HG03159 (cell line): ENCODE data around the gene FBXO33.

Experiments used
- ATAC-seq: cut with Tn5 transposase; IDR thresholded peaks from one replicate; pipeline ENCODE4 v1.9.1; 2021; ENCODE audit warnings: mild to moderate bottlenecking, moderate library complexity; ENCODE audit not compliant: unreplicated experiment

FBXO33 gene, protein sequence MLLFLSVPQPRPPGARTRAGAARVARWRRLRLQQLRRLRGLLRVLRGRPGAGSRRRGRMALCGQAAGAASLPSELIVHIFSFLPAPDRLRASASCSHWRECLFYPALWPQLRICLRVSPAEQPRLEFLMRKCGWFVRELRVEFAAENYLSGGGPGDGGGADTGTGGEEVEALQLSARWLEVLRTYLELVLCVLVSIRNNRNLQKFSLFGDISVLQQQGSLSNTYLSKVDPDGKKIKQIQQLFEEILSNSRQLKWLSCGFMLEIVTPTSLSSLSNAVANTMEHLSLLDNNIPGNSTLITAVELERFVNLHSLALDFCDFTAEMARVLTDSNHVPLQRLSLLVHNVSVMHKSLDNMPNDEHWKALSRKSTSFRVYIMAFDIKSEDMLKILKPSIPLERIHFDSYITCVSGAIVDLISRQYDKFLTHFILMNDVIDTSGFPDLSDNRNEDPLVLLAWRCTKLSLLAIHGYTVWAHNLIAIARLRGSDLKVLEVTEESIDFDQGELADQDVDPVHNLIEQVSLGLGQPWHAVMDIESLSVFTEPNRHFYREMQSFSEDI

GRCh38 chr14:39432179-39432618 lies at the start of gene FBXO33:
Gene FBXO33, minus strand, starts transcription at chr14:39432433. Its CDS starts 271 bp downstream, at chr14:39432162.
- ATAC-seq, result peak; percentile 87

DNA sequence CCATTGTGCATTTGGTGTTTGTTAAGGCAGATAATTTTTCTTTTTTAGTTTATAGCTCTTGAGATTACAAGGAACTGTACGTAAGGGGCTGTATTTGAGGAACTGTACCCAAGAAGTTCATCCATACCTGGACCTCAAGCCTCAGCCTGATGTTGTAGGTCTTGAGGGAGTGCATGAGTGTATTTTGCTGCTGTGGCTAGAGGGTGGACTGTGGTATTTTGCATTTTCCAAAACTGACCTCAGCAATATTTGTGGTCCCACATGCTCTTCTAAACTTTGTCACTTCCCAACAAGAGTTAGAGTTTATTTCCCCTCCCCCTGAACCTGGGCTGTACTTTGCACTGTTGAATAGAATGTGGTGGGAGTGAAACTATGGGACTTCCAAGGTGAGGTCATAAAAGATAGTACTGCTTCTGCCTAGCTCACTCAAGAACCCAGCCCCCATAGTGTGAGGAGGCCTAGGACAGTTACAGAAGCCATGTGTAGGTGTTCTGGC lies 42.2 kb upstream of the FBXO33 start:
- ATAC-seq, result peak; percentile 95

DNA sequence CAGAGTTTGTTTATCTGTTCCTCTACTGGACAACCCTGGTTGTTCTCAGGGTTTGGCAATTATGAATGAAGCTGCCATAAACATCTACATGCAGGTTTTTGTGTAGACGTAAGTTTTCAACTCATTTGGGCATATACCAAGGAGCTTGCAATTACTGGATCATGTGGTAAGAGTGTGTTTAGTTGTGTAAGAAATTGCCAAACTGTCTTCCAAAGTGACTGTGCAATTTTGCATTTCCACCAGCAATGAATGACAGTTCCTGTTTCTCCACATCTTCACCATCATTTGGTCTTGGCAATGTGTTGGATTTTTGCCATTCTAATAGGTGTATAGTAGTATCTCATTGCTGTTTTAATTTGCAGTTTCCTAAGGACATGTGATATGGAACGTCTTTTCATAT lies 39.8 kb upstream of the FBXO33 start:
- no peak for ATAC-seq

GRCh38 chr14:39469094-39469710 lies 37.0 kb upstream of the FBXO33 start:
- peak; percentile 97 for ATAC-seq

DNA sequence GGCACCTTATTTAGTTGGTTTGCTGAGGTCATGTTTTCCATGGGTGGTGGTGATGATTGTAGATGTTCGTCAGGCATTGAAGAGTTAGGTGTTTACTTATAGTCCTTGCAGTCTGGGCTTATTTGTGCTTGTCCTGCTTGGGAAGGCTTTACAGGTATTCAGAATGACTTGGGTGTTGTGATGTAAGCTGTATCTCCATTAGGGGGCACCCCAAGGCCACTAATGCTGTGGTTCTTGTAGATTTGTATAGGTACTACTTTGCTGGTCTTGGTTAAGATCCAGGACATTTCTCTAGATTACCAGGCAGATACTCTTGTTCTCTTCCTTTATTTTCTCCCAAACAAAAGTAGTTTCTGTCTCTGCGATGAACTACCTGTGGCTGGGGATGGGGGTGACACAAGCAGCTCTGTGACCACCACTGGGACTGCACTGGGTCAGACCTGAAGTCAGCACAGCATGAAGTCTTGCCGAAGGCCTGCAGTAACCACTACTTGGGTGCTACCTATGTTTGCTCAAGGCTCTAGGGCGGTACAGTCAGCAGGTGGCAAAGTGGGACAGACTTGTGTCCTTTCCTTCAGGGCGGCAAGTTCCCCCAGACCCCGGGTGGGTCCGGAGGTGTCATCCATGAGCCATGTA lies 35.8 kb upstream of the FBXO33 start:
- peak; percentile 56 for ATAC-seq

DNA sequence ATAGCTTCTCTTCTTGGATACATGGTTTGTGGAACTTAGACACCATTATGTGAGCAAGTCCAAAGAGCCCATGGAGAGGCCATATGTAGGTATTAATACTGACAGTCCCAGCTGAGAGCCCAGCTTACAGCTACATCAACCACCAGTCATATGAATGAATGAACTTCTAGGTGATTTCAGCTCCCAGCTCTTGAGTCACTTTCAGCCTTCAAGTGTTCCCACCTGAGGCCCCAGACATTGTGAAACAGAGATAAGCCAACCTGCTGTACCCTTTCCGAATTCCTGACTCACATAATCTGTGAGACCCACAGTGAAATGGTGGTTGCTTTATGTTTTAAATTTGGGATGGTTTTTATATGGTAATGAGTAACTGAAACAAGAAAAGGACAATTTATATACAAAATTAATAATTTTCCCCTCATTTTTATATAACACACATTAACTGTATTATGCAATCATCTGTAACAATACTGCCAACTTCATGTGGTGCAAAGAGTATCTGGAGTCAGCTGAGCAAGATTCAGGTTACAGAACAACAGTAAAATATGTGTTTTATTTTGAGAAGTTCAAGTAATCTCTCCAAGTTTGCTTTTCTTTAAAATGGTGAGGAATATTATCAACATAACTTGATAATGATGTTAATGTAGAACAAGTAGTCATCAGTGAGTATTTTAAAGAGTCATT lies 27.7 kb upstream of the FBXO33 start:
- ATAC-seq, result no peak

DNA sequence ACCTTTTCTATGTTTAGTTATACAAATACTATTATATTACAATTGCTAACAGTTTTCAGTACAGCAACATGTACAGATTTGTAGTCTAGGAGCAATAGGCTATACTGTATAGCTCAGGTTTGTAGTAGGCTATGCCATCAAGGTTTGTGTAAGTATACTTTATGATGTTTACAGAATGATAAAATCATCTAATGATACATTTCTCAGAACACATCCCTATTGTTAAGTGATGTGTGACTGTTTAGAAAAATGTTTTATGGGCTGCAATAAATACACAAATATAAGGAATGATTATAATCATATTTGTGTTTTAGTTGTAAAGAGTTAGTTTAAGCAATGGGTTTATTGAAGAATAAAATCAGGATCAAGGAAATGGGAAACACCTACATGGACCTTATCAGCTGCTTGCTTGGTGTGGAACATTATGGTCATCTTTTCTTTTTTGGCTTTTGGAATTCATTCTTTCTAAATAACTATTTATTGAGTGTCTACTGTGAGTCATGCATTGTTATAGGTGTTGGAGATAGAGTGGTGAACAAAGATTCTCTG lies 24.5 kb upstream of the FBXO33 start:
- no peak for ATAC-seq

DNA sequence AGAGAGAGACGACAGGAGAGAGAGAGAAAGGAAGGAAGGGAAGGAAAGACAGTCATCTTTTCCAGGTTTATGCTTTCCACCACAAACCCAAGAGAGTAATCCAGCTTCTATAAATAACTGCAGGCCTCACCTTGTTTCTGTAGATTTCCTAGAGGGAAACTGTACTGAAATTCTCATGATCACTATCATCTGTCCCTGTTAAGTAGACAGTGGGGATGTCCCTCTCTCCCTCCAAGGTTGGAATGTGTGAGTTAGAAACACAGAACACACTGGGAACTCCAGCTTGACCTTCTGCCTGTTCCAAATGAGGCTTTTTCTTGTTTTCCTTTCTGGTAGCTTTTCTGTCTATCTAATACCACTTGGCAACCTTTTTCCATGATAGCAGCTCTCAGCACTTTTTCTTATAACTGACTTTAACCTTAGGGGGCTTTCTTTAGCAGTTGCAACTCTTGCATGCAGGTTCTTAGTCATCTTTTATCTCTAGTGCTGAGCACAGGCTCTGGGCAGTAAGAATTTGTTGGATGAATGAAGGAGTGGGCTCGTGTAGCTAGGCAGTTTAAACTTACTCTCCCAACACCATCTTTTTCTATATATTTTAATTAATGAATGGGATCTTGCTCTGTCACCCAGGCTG lies 22.8 kb upstream of the FBXO33 start:
- ATAC-seq, result no peak

GRCh38 chr14:39452680-39453079 lies 20.4 kb upstream of the FBXO33 start:
- ATAC-seq, result no peak

- ATAC-seq, result peak; percentile 54
Measured at GRCh38 chr14:39451811-39452210, 19.6 kb upstream of the FBXO33 start.

GRCh38 chr14:39447175-39447661 lies 15.0 kb upstream of the FBXO33 start:
- no peak for ATAC-seq

DNA sequence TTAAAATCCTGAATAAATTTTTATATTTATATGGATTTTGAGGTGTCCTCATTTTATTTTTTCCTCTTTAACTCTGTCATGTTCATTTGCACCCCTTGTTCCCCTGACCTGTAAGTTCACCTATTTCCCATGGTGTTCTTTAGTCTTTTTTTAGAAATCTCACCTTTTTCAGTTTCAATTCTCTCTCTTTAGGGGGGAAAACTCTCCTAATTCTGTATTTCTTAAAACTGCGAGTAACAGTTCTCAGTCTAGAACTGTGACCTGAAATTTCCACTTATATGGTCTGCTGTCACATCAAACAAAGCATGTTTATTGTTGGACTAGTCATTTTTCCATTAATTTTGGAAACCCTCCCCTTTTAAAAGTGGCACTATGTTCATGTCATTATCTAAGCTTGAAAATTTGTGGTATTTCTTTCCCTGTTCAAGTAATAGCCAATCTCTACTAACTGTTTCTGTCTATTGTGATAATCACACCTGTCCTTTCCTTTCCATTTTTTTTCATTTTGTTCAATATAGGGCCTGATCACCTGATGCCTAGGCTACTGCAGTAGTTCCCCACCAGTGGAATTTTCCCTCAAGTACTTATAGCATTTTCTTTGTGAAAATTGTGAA lies 14.0 kb upstream of the FBXO33 start:
- ATAC-seq, result peak; percentile 33

GRCh38 chr14:39442293-39442692 lies 10.1 kb upstream of the FBXO33 start:
- ATAC-seq, result no peak

GRCh38 chr14:39441805-39442204 lies 9.6 kb upstream of the FBXO33 start:
- ATAC-seq, result no peak

DNA sequence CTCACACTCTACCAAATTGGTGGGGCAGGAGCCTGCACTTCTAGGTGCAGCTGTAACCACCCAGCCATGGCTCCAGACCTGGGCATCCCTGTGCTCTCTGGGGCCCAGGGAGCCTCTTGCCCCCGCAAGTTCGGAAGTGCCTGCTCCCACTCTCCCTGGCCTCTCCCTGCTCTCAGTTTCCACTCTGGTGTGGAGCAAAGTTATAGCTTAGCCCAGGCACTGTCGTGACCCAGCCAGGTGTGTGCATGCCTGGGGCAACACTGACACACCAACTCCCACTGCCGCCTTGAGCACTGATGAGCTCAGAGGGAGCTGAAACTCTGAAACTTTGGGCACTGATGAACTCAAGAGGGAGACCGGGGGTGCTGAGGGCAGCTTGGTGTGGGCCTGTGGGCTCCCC lies 8.7 kb upstream of the FBXO33 start:
- no peak for ATAC-seq

DNA sequence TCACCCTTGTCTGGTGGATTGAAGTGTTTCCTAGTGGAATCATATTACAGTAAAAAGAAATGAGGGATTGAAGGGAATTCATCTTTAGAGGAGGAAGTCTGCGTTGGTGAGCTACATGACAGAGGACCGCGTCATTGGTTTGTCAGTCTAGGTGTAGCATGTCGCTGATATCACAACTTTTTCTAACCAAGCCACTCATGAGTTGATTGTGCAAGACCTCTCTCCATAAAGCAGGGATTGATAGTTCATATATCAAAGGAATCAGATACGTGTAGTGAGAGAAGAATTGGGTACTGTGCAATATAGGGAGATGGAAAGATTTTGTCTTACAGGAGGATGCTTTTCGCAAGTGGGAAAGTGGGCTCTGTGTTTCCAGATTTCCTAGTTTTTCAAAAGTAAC lies 3.0 kb upstream of the FBXO33 start:
- no peak for ATAC-seq

DNA sequence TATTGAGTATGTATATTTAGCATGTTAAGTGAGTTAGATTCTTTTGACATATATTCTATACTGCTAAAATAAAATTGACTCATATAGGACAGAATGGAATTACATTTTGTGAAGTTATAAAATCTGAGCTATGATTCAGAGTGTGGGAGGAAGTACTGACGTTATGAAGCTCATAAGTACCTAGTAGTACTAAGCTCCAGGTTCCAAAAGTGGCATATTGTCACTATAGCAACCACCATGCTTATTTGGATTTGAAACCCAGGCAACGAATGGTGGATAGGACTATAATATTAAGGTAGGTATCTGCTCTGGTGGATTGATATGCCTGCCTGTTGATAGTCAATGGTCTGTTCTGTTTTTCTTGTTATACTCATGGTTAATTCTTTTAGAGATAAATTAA lies 2.2 kb upstream of the FBXO33 start:
- ATAC-seq, result no peak

- ATAC-seq, result no peak
Measured at GRCh38 chr14:39433452-39433813, 1.2 kb upstream of the FBXO33 start.

GRCh38 chr14:39432619-39433451 lies 602 bp upstream of the FBXO33 start:
- ATAC-seq, result peak; percentile 63
